Esophagus squamous epithelium (tissue), 4 donors: ENCODE results near the gene FMN2.

Experiments used
- POLR2A ChIP-seq, 4 donors: fragments of 450-650 bp; IDR thresholded peaks; one replicate each; pipeline ENCODE4 v1.6.1; 2017; ENCODE audit warnings: antibody characterized with exemption in 4 of 4, mild to moderate bottlenecking in 4 of 4, moderate library complexity in 3 of 4
- TF ChIP-seq, protein P1 (sequence below), 6 experiments: fragments of 450-650 bp in 4 of 6; fragments of 200-600 bp in 2 of 6; sonication (generic) in 2 of 6; IDR thresholded peaks; one replicate each; pipeline ENCODE4 v1.5.1; 2016 to 2019; ENCODE audit warnings: antibody characterized with exemption in 6 of 6, mild to moderate bottlenecking in 4 of 6, moderate library complexity in 4 of 6

DNA sequence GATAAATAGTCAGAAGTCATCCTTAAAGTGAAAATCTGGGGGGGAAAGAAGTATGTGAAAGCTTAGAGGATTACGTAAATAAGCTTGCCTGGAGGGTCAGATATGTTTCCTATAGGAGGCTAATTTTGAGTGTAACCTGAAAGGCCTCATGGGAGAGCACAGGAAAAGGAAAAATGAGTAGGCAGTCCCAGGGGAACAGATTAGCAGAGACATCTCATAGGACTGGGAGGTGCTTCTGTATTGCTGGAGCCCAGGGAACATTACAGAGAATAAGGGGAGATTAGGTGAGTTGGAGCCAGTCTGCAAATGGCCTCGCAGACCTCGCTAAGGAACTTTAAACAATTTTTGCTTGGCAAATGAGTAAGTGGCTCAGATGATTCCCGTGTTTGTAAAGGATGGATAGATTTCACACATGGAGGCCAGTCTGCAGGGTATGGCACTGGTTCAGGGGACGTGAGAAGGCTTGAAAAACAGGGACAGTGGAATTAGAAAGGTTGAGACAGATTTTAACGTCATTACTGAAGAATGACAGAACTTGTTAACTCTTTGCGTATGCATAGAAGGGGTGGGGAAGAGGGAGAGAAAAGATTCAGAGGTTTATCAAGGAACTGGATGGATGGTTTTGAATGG is 371.2 kb downstream of the FMN2 start:
- TF ChIP-seq, protein P1, sequence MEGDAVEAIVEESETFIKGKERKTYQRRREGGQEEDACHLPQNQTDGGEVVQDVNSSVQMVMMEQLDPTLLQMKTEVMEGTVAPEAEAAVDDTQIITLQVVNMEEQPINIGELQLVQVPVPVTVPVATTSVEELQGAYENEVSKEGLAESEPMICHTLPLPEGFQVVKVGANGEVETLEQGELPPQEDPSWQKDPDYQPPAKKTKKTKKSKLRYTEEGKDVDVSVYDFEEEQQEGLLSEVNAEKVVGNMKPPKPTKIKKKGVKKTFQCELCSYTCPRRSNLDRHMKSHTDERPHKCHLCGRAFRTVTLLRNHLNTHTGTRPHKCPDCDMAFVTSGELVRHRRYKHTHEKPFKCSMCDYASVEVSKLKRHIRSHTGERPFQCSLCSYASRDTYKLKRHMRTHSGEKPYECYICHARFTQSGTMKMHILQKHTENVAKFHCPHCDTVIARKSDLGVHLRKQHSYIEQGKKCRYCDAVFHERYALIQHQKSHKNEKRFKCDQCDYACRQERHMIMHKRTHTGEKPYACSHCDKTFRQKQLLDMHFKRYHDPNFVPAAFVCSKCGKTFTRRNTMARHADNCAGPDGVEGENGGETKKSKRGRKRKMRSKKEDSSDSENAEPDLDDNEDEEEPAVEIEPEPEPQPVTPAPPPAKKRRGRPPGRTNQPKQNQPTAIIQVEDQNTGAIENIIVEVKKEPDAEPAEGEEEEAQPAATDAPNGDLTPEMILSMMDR (IDR thresholded peaks at IDR 0.05): no peak
- no peak for TF ChIP-seq POLR2A (IDR thresholded peaks at IDR 0.05)
